Stimulated activated CD4-positive, alpha-beta T cell treated with anti-CD3 and anti-CD28 coated beads, Interleukin-12 subunit alpha, Interleukin-12 subunit beta, amount 100 ng/mL, for 4 hours (primary cell): ENCODE measurements around the gene TYMP.

ENCODE experiments used
- DNase-seq: peaks from one replicate; pipeline ENCODE4 v3.0.0-alpha.2; 2020

TYMP gene

GRCh38 chr22:50482107-50483074 lies 47.4 kb downstream of the TYMP start:
- no peak for DNase-seq

- DNase-seq, result peak; percentile 67
Measured at GRCh38 chr22:50481440-50482106, 48.2 kb downstream of the TYMP start, which contains the start of gene ADM2. ADM2 (plus strand) TSS chr22:50481543; CDS start chr22:50481848, 305 bp downstream.

- no peak for DNase-seq
Measured at GRCh38 chr22:50481045-50481439, 48.8 kb downstream of the TYMP start.

GRCh38 chr22:50479721-50480120 lies 50.1 kb downstream of the TYMP start:
- no peak for DNase-seq

GRCh38 chr22:50477923-50478322 lies 51.9 kb downstream of the TYMP start:
- DNase-seq, result no peak

- no peak for DNase-seq
Measured at GRCh38 chr22:50476868-50477267, 52.9 kb downstream of the TYMP start.
